Ishikawa (cell line): ENCODE data around the gene RET.

Source experiments
- CEBPB ChIP-seq: IDR thresholded peaks from 2 replicates; pipeline ENCODE4 v1.6.1; 2012
- CREB1 ChIP-seq: IDR thresholded peaks from 2 replicates; pipeline ENCODE4 v1.6.1; 2012; ENCODE audit warnings: low read depth
- EGR1 ChIP-seq: IDR thresholded peaks from 2 replicates; pipeline ENCODE4 v1.6.1; 2012
- EP300 ChIP-seq: IDR thresholded peaks from 2 replicates; pipeline ENCODE4 v1.6.1; 2012; ENCODE audit warnings: borderline replicate concordance
- FOXM1 ChIP-seq: IDR thresholded peaks from 2 replicates; pipeline ENCODE4 v1.6.1; 2012; ENCODE audit warnings: low read depth, borderline replicate concordance
- MAX ChIP-seq: IDR thresholded peaks from 2 replicates; pipeline ENCODE4 v1.6.1; 2012
- NFIC ChIP-seq: IDR thresholded peaks from 2 replicates; pipeline ENCODE4 v1.6.1; 2012
- RAD21 ChIP-seq: IDR thresholded peaks from 2 replicates; pipeline ENCODE4 v1.6.1; 2012; ENCODE audit warnings: low read depth
- REST ChIP-seq: IDR thresholded peaks from 2 replicates; pipeline ENCODE4 v1.6.1; 2012; ENCODE audit warnings: low read depth, mild to moderate bottlenecking
- TAF1 ChIP-seq: IDR thresholded peaks from 2 replicates; pipeline ENCODE4 v1.6.1; 2012; ENCODE audit warnings: low read depth, mild to moderate bottlenecking
- TCF12 ChIP-seq: IDR thresholded peaks from 2 replicates; pipeline ENCODE4 v1.6.1; 2012; ENCODE audit warnings: low read depth
- TEAD4 ChIP-seq: IDR thresholded peaks from 2 replicates; pipeline ENCODE4 v1.6.1; 2012
- USF1 ChIP-seq: IDR thresholded peaks from 2 replicates; pipeline ENCODE4 v1.6.1; 2012
- YY1 ChIP-seq: IDR thresholded peaks from 2 replicates; pipeline ENCODE4 v1.6.1; 2012; ENCODE audit warnings: low read depth
- ZBTB7A ChIP-seq: IDR thresholded peaks from 2 replicates; pipeline ENCODE4 v1.6.1; 2012; ENCODE audit warnings: low read depth

RET gene

GRCh38 chr10:43105102-43105955 is 28.5 kb downstream of the RET start:
- TF ChIP-seq EGR1: peak; percentile 63; the same call in 1 of the 2 replicates
- TF ChIP-seq YY1: peak; percentile 12; the same call in 1 of the 2 replicates
- TF ChIP-seq MAX: peak; percentile 68
- no peak for TF ChIP-seq CREB1
- TF ChIP-seq REST: no peak
- TF ChIP-seq NFIC: peak; percentile 67
- no peak; the same call in 1 of the 2 replicates for TF ChIP-seq USF1
- TF ChIP-seq TCF12: peak; percentile 74; the same call in 1 of the 2 replicates
- peak; percentile 93 for TF ChIP-seq ZBTB7A
- TF ChIP-seq TAF1: no peak
- 0 out of 2 replicates have a peak, but pooled peaks have one; percentile 34 for TF ChIP-seq TEAD4
- TF ChIP-seq RAD21: peak; percentile 89

- TF ChIP-seq NFIC (no peak), ZBTB7A (no peak), TAF1 (no peak), MAX (no peak), RAD21 (no peak), TEAD4 (no peak), REST (no peak), YY1 (no peak), EGR1 (no peak), USF1 (no peak)
Measured at GRCh38 chr10:43105956-43106229, 29.0 kb downstream of the RET start.

GRCh38 chr10:43106256-43107091 is 29.6 kb downstream of the RET start:
- TF ChIP-seq TCF12 (no peak), REST (no peak), MAX (no peak), CEBPB (no peak), CREB1 (no peak), NFIC (no peak), YY1 (no peak), USF1 (no peak), ZBTB7A (no peak), TAF1 (no peak), EP300 (no peak), FOXM1 (no peak), RAD21 (no peak), TEAD4 (no peak), EGR1 (no peak)
